KBM-7 (cell line): Measurements from ENCODE around the gene ARMC7.

Experiments used
- DNase-seq: peaks from one replicate; pipeline ENCODE4 v3.0.0-alpha.2; 2015
- in situ Hi-C: fragments of 300-500 bp; cut with MboI; formaldehyde crosslinking; loops from 2 replicates; pipeline ENCODE4 v1.14.3; 2020; ENCODE audit warnings: low sequenced_read_pairs, low pct_unique_long_range_greater_than_20kb, mixed read lengths

The ARMC7 gene

GRCh38 chr17:75096082-75096625 is 13.6 kb upstream of the ARMC7 start:
- in situ Hi-C loops = no loop called here
- DNase-seq = peak; percentile 86

GRCh38 chr17:75097865-75098264 is 11.9 kb upstream of the ARMC7 start:
- DNase-seq = no peak
- in situ Hi-C loops = no loop called here

- DNase-seq = no peak
- in situ Hi-C loops = no loop called here
Measured at GRCh38 chr17:75098861-75099260, 10.9 kb upstream of the ARMC7 start.

GRCh38 chr17:75099881-75100595 is 9.7 kb upstream of the ARMC7 start:
- no peak for DNase-seq
- in situ Hi-C loops = no loop called here

GRCh38 chr17:75102385-75102821 is 7.4 kb upstream of the ARMC7 start:
- in situ Hi-C loops = no loop called here
- DNase-seq = peak; percentile 84

- in situ Hi-C loops = no loop called here
- no peak for DNase-seq
Measured at GRCh38 chr17:75103601-75104554, 5.9 kb upstream of the ARMC7 start.

- in situ Hi-C loops = no loop called here
- DNase-seq = no peak
Measured at GRCh38 chr17:75105126-75106080, 4.4 kb upstream of the ARMC7 start.

- in situ Hi-C loops = no loop called here
- no peak for DNase-seq
Measured at GRCh38 chr17:75108193-75108592, 1.6 kb upstream of the ARMC7 start.

GRCh38 chr17:75109046-75109406 is 743 bp upstream of the ARMC7 start:
- in situ Hi-C loops = no loop called here
- no peak for DNase-seq

- in situ Hi-C loops = no loop called here
- no peak for DNase-seq
Measured at GRCh38 chr17:75110234-75110937, 617 bp downstream of the ARMC7 start.

GRCh38 chr17:75111777-75112335 is 2.1 kb downstream of the ARMC7 start:
- peak; percentile 67 for DNase-seq
- in situ Hi-C loops = no loop called here

- in situ Hi-C loops = no loop called here
Measured at GRCh38 chr17:75113798-75114551, 4.2 kb downstream of the ARMC7 start.

GRCh38 chr17:75114552-75115314 is 5.0 kb downstream of the ARMC7 start:
- DNase-seq = no peak
- in situ Hi-C loops = no loop called here

More at GRCh38 chr17:75113798-75114551, 4.2 kb downstream of the ARMC7 start:
- DNase-seq = peak; percentile 96

- no peak for DNase-seq
- in situ Hi-C loops = no loop called here
Measured at GRCh38 chr17:75115555-75115954, 5.8 kb downstream of the ARMC7 start.

- in situ Hi-C loops = no loop called here
- DNase-seq = no peak
Measured at GRCh38 chr17:75116737-75117136, 7.0 kb downstream of the ARMC7 start.

GRCh38 chr17:75118307-75118706 is 8.5 kb downstream of the ARMC7 start:
- in situ Hi-C loops = no loop called here
- DNase-seq = no peak
